ENCODE results near the gene GALNS.

Gene GALNS

DNA sequence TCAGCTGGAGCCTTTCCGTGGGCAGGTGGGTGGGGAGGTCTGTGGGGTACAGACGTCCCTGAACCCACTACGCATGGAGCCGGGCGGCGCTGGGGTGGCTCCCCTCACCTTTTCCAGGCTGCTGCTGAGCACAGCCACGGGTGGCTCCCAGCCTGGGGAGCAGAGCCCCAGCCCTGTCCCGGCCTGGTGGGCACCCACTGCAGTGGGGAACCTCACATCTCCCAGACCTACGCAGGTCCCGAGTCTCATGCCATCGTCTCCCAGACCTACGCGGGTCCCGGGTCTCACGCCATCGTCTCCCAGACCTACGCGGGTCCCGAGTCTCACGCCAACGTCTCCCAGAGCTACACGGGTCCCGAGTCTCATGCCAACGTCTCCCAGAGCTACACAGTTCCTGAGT lies 28.0 kb downstream of the GALNS start:
- no peak for DNase-seq
- Histone ChIP-seq H3K36me3 (ENCODE audit: insufficient read depth, low read length) (no peaks in the 10 kb centered on the region; the same call in 1 of the 2 replicates), H3K4me1 (ENCODE audit: insufficient read depth, low read length) (no peaks in the 10 kb centered on the region), H4K20me1 (ENCODE audit: insufficient read depth, low read length) (no peaks in the 10 kb centered on the region), H2AFZ (ENCODE audit: low read depth, low read length) (no peak overlapping the region), H3K9me3 (ENCODE audit: insufficient read depth, low read length, severe bottlenecking) (no peaks in the 10 kb centered on the region), H3K4me3 (ENCODE audit: low read depth in 1 of 2, low read length in 2 of 2) (no peak overlapping the region), H3K79me2 (ENCODE audit: insufficient read depth, low read length) (no peaks in the 10 kb centered on the region), H3K27ac (ENCODE audit: low read length) (no peak overlapping the region), H3K27me3 (ENCODE audit: insufficient read depth, low read length, poor library complexity) (no peaks in the 10 kb centered on the region), H3K9ac (ENCODE audit: low read depth, low read length) (no peak overlapping the region), H3K4me2 (ENCODE audit: insufficient read depth, low read length) (no peak overlapping the region)
- ATAC-seq (ENCODE audit: insufficient read depth, low read depth): no peak
- no peak for TF ChIP-seq EZH2 (IDR thresholded peaks at IDR 0.05; ENCODE audit: borderline replicate concordance, low read depth, low read length, severe bottlenecking)
- TF ChIP-seq, protein P1, sequence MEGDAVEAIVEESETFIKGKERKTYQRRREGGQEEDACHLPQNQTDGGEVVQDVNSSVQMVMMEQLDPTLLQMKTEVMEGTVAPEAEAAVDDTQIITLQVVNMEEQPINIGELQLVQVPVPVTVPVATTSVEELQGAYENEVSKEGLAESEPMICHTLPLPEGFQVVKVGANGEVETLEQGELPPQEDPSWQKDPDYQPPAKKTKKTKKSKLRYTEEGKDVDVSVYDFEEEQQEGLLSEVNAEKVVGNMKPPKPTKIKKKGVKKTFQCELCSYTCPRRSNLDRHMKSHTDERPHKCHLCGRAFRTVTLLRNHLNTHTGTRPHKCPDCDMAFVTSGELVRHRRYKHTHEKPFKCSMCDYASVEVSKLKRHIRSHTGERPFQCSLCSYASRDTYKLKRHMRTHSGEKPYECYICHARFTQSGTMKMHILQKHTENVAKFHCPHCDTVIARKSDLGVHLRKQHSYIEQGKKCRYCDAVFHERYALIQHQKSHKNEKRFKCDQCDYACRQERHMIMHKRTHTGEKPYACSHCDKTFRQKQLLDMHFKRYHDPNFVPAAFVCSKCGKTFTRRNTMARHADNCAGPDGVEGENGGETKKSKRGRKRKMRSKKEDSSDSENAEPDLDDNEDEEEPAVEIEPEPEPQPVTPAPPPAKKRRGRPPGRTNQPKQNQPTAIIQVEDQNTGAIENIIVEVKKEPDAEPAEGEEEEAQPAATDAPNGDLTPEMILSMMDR (IDR thresholded peaks at IDR 0.05; ENCODE audit: borderline replicate concordance, extremely low read depth, low read length, poor library complexity, severe bottlenecking): no peak

DNA sequence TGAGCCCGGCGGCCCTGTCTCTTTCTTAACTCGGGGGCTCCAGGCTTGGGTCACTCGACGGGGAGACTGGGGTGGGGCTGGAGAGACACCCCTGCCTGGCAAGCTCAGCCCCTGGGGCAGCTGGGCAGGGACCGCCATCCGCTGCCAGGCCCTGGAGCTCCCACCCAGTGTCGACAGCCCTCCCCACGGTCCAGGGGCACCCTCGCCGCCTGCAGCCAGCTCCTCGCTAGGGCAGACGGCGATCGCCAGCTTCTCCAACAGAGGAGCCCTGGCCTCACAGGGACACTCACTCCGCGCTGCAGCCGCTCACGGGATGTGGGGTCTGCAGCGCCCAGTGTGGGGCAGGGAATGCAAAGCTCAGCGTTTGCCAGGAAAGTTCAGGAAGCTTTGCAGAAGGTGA lies 29.0 kb downstream of the GALNS start:
- H4K20me1 ChIP-seq (ENCODE audit: insufficient read depth, low read length): no peaks in the 10 kb centered on the region
- H3K36me3 ChIP-seq (ENCODE audit: insufficient read depth, low read length): no peaks in the 10 kb centered on the region; the same call in 1 of the 2 replicates
- DNase-seq (no peak), ATAC-seq (ENCODE audit: insufficient read depth, low read depth) (no peak)
- no peak for TF ChIP-seq EZH2 (IDR thresholded peaks at IDR 0.05; ENCODE audit: borderline replicate concordance, low read depth, low read length, severe bottlenecking)
- TF ChIP-seq, protein P1 (IDR thresholded peaks at IDR 0.05; ENCODE audit: borderline replicate concordance, extremely low read depth, low read length, poor library complexity, severe bottlenecking): no peak
- H3K9me3 ChIP-seq (ENCODE audit: insufficient read depth, low read length, severe bottlenecking): no peaks in the 10 kb centered on the region
- H3K9ac ChIP-seq (ENCODE audit: low read depth, low read length): no peak overlapping the region
- no peak overlapping the region for H3K4me3 ChIP-seq (ENCODE audit: low read depth in 1 of 2, low read length in 2 of 2)
- no peaks in the 10 kb centered on the region for H3K27me3 ChIP-seq (ENCODE audit: insufficient read depth, low read length, poor library complexity)
- no peak overlapping the region for H2AFZ ChIP-seq (ENCODE audit: low read depth, low read length)
- no peak overlapping the region for H3K4me2 ChIP-seq (ENCODE audit: insufficient read depth, low read length)
- H3K27ac ChIP-seq (ENCODE audit: low read length): no peak overlapping the region
- no peaks in the 10 kb centered on the region for H3K79me2 ChIP-seq (ENCODE audit: insufficient read depth, low read length)
- no peaks in the 10 kb centered on the region for H3K4me1 ChIP-seq (ENCODE audit: insufficient read depth, low read length)

DNA sequence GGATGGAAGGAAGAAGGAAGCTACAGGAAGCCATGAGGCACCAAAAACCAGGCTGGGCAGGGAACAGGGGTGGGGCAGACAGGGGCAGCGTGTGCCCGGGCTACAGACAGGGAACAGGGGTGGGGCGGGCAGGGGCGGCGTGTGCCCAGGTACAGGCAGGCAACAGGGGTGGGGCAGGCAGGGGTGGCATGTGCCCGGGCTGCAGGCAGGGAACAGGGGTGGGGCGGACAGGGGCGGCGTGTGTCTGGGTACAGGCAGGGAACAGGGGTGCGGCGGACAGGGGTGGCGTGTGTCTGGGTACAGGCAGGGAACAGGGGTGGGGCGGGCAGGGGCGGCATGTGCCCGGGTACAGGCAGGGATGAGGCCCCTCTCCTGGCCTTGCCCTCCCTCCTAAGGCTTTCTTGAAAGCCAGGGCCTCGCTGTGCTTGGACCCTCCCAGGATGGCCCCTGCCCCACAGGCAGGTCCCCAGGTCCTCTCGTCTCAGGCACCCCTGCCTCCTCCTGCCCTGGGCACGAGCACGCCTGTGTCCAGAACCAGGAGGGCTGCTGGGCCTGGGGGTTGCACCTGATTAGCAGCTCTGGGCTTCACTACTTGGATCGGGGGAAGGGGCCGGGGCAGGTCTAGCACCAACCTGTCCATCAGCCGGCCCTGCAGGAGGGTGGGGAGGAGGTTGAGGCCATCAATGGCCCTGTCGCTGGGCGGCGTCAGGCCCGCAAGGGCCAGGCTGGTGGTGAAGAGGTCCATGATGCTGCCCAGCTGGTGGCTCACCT lies 30.5 kb downstream of the GALNS start:
- no peak overlapping the region for H3K4me3 ChIP-seq (ENCODE audit: low read depth in 1 of 2, low read length in 2 of 2)
- H3K36me3 ChIP-seq (ENCODE audit: insufficient read depth, low read length): peaks cover 10% of the 10 kb centered on the region
- no peak overlapping the region for H3K27ac ChIP-seq (ENCODE audit: low read length)
- H3K9ac ChIP-seq (ENCODE audit: low read depth, low read length): no peak overlapping the region
- no peaks in the 10 kb centered on the region; the same call in 1 of the 2 replicates for H4K20me1 ChIP-seq (ENCODE audit: insufficient read depth, low read length)
- no peaks in the 10 kb centered on the region for H3K79me2 ChIP-seq (ENCODE audit: insufficient read depth, low read length)
- H2AFZ ChIP-seq (ENCODE audit: low read depth, low read length): no peak overlapping the region
- TF ChIP-seq, protein P1 (IDR thresholded peaks at IDR 0.05; ENCODE audit: borderline replicate concordance, extremely low read depth, low read length, poor library complexity, severe bottlenecking): no peak
- TF ChIP-seq EZH2 (IDR thresholded peaks at IDR 0.05; ENCODE audit: borderline replicate concordance, low read depth, low read length, severe bottlenecking): no peak
- DNase-seq (no peak), ATAC-seq (ENCODE audit: insufficient read depth, low read depth) (no peak)
- H3K9me3 ChIP-seq (ENCODE audit: insufficient read depth, low read length, severe bottlenecking): no peaks in the 10 kb centered on the region
- no peaks in the 10 kb centered on the region for H3K27me3 ChIP-seq (ENCODE audit: insufficient read depth, low read length, poor library complexity)
- no peak overlapping the region for H3K4me2 ChIP-seq (ENCODE audit: insufficient read depth, low read length)
- no peaks in the 10 kb centered on the region for H3K4me1 ChIP-seq (ENCODE audit: insufficient read depth, low read length)

Data from DND-41 (cell line).